Stimulated activated CD8-positive, alpha-beta memory T cell treated with anti-CD3 and anti-CD28 coated beads, Interleukin-4, amount 100 ng/mL, for 24 hours (primary cell): ENCODE data around the gene TMEM129.
"Not testable (repeated sequence)": the region's sequence is repeated elsewhere in the genome, so short reads cannot be mapped to it uniquely, and the experiment has no call there.

Source experiments
- DNase-seq: peaks from one replicate; pipeline ENCODE4 v3.0.0-alpha.2; 2020; ENCODE audit warnings: low read depth

Gene TMEM129

DNA sequence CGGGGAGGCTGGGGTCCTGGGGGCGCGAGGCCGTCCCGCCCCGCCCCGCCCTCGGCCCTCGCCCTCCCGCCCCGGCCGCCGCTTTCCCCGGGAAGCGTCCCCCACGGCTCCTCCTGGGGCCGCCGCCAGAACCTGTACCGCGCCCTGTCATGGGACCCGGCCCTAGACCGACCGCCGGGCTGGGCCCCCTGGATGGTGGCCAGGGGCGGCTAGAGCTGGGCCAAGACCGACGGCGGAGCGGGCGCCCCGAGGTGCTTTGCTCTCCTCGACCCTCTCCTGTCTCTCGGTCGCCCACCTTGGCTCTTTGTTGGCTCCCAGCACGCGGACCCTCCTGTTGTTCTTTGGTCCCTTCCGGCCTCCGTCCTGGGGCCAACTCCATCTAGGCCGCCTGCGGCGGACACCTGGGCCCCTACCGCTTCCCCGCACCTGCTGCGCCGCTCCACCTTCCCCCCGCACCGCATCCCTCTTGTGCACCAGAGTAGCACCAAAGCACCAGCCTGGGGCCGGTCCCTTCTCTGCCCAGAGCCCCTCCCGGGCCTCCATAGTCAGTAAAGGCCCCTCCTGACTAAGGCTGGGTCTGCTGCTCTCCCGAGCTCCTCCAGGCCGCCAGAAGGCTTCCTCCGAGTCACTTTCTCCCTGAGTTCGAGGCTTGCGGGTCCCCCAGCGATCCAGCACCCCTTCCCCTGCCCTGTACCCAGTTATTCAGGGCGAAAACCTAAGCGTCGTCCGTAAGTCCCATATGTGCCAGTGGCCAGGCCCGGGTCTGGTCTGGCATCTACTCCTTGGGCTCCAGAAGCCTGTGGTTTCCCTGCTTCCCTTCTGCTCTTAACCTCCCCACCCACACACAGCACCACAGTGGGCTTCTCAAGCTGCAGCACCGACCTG, 785 bp upstream of the TMEM129 start:
- DNase-seq, result no peak

DNA sequence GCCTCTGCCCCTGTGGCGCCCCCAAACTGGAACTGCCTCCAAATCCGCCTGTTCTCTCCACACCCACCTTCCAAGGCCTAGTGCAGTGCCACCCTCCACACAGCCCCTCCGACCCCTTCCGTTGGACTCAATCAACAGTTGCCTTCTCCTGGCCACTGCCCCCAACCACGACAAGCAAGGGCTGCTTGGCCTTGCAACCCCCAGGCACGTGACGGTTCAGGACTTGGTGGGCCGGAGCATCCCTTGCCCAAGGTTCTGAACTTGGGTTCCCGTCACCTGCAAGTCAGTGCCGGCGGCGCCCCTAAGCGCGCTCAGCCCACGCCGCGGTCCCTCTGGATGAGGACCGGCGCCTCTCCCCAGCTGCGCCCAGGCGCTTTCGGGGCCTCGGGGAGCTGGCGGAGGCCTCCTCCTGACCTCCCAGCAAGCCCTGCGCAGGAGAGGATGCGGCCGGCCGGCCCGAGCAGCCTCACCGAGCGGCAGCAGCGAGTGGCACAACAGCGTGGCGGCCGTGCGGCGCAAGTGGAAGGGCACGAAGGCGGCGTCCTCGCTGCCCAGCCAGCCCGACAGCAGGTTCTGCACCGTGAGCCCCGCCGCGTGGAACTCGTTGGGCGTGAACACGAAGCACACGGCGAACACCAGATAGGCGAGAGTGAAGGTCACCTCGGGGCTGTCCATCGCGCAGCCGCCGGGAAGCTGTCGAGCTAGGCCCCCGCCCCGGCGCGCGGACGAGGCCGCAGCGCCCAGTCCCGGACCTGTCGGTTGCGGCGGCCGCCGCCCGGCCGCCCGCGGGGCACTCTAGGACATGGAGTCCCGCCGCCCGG, 750 bp downstream of the TMEM129 start:
- DNase-seq, result no peak

DNA sequence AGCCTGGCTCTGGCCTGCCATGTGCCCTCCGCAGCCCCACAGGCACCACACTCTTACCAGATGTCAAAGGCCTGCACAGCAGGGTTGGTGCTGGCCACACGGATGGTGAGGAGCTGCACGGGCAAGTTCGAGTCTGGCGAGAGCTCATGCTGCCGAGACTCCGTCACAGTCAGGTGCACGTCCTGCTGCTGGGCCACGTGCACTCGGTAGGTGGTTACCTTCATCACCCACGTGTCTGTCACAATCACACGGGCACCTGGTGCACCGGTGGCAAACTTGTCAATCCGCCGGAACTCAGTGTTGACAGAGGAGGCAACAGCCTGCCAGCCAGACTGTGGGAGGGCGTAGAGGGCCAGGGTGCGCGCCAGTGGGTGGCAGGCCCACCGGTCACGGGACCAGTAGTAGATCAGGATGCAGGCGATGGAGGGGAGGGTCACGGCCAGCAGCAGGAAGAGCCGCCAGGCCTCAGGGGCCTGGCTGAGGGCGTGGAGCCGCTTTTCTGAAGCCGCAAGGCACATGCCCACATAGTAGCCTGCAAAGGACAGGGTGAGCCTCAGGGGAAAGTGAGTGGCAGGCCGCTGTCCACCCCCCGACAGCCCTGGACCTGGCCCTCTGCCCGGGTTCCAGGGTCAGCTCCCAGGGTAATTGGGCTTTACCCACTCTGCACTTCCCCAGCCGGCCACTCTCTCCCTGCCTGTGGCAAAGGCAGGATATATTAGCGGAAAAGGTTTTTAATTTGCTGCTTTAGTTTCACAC, 2.9 kb downstream of the TMEM129 start:
- DNase-seq, result no peak

DNA sequence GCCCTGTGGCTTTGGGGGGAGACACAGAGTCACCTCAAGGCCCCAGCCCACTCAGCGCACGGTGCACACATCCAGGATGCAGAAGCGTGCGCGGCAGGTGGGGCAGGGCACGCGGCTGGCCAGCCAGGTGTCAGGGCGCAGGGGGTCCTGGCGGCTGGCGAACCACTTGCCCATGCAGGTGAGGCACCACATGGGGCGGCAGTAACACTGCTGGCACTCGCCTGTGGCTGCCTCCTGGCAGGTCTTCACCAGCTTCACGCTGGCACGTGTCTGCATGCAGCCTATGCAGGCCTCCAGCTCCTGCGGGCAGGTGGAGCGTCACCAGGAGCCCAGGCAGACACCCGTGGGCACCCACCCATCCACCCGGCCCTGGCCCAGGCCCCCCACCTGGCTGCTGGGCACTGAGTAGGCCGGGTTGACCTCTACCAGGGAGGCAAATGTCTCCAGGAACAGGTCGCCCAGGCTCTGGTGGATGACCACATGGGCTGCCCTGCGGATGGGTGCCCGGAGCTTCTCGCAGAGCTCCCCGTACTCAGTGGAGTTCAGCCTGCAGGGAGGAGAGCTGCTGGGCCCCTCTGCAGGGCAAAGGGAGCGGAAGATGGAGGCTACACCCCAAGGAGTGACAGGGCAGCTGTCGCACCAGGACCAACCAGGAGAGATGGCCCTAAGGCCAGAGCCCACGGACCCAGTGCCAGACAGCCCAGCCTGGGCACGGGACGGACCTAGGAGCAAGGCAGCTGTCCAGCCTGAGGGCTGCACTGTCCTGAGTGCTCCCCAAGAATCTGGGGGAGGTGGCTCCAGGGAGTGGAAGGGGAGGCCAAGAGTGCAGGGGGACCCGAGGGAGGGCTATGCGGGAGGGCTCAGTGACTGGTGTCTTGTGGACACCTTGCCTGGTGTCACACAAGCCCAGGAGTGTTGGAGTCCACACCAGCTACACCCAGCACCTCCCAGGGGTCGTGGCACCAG, 3.7 kb downstream of the TMEM129 start:
- no peak for DNase-seq

DNA sequence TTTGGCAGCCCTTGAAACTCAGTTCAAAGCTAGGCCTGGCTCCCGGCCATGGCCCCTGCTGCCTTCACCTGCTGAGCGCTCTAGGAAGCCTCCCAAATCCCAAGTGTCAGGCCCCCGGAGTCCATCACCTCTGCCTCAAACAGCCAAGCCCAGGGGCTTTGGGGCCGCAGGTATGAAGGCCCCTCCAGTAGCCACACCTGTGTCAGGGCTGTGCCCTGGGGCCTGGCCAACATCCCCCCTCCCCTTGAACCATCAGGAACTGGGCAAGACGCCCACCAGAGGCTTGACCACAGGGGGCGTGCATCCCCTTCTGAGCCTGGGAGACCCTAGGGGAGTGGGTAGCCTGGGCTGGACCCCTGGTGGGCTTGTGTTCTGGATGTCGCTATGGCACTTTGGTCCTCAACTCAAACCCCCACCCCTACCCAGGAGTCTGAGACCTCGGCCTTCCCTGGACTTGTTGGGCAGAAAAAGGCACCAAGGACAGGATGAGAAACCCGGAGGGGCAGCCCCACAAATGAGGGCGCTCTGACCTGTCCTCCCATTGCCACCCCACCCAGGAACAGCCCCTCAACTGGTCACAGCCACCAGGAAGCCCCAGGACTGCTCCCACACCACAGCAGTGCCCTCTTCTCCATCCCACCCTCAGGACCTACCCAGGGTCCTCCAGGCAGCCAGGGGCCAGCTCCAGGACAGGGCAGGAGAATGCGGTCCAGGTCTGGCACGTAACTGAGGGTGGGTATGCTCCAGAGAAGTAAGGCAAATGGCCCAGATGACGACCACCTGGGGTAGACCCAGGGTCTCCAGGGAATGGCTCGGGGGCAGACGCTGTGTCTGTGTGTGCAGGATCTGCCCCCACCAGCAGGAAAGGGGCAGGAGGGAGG, 4.8 kb downstream of the TMEM129 start:
- no peak for DNase-seq

DNA sequence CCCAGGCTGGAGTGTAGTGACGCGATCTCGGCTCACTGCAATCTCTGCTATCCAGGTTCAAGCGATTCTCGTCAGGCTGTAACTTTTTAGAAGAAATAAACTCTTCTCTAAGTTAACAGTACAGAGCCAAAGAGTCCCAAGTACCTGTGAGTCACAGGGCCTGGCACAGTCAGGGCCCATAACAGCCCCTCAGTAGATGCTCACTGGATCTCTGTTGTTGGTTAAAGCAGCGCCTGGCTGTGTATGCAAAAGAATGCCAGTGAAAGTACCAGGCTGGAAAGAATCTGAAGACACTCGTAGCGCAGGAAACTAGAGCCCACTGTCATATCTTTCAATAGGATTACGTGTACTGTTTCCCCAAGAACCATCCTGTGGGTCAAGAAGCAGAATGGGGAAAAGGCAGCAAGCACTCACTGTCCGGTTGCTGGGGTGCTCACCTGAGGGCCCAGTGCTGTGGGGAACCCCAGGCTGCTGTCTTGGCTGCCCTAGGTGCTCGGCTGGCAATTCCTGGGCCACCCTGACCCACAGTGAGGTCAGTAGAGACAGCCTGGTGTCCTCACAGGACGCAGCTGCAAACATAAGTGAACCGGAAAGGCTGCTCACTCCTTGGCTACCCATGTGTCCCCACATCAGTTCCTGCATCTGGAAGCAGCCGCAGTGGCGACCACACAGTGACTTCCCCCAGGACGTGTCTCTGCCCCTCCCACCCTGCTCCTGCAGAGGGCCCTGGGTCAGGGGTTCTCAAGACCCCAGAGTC, 5.9 kb downstream of the TMEM129 start:
- no peak for DNase-seq

DNA sequence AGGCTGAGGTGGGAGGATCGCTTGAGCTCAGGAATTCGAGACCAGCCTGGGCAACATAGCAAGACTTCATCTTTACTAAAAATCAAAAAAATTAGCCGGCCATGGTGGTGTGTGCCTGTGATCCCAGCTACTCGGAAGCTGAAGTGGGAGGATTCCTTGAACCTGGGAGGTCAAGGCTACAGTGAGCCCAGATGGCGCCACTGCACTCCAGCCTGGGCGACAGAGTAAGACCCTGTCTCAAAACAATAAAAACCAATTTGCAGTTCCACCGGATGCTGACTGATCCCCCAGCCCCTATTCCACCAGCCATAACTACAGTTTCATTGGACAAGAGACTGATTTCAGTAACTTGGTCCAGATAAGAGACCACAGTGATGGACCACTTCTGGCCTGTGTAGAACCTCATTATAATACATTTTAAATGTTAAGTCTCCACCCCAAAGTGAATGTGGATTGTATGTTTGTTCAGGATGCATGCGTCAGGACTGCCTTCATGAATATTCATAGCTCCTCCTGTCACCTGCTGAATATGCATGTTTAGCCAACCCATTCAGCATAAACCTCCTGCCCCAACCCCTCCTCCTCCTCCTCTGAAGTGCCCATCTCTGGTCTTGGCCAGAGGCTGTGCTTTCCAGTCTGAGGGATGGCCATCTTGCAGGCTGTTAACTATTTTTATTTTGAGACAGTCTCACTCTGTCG, 6.7 kb downstream of the TMEM129 start:
- no peak for DNase-seq

DNA sequence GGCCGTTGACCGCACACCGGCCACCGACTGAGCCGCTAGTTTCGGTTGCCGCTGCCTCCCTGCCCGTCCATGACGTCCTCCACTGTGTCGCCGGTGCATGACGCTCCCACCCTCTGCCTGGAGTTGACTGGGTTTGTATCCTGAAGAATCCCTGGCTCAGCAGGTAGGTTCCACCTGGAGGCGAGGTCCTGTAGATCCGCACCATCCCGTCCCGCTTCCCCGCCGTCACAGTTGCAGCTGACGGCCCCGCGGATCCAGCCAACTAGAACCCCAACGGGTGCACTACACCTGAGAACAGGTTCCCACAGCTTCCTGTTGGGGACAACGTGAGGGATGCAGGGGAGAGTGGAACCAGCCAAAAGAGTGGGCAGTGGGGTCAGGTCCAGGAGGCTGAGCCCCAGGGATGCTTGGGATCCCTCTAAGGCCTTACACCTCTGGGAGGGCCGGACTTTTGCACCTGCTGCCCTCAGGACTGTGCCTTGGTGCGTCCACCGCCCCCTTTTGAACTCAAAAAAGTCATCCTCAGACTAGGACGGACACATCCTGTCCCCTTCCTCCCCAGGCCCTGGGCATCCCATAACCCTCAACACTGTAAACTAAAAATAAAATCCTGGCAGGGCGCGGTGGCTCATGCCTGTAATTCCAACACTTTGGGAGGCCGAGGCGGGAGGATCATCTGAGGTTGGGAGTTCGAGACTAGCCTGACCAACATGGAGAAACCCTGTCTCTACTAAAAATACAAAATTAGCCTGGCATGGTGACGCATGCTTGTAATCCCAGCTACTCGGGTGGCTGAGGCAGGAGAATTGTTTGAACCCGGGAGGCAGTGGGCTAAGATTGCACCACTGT, 7.9 kb downstream of the TMEM129 start:
- DNase-seq, result no peak

DNA sequence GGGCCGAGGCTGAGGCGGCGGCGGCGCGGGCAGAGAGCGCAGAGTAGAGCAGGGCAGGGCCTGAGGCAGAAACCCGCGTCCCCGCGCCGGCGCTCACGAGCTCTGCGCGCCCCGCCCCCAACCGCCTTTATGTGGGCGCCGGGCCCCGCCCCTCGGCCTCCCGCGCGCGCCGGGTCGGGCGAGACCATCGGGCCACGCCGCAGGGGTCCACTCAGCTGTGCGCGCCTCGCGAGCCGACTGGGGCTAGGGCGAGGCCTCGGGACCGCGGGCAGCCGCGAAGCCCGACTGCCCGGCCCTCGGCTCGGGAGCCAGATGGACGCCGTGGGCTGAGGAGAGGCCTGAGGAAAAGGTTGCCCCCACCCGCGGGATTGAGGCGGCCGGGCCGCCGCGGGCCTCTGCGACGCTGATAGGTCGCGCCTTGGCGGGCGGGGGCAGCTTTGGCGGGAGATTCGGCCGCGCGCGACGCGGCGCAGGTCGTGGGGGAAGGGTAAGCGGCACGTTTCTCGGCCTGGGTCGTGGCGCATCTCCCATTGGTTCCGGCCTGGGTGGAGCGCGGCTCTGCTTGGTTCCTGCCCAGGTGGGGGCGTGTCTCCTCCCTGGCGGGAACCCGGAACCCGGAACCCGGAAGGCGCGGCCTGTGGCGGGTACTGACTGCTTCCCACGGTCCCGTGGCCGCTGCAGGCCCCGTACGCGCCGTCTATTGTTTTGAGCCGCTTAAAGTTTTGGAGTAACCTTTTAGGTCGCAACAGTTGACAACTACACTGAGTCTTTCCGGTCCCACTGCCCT, 8.7 kb downstream of the TMEM129 start, which contains the start of gene SLBP:
TSS of gene SLBP (minus strand) at position 104 of the 787 bp plus-strand sequence. CDS start 131 bp downstream, outside the sequence.
- peak; percentile 99 for DNase-seq

DNA sequence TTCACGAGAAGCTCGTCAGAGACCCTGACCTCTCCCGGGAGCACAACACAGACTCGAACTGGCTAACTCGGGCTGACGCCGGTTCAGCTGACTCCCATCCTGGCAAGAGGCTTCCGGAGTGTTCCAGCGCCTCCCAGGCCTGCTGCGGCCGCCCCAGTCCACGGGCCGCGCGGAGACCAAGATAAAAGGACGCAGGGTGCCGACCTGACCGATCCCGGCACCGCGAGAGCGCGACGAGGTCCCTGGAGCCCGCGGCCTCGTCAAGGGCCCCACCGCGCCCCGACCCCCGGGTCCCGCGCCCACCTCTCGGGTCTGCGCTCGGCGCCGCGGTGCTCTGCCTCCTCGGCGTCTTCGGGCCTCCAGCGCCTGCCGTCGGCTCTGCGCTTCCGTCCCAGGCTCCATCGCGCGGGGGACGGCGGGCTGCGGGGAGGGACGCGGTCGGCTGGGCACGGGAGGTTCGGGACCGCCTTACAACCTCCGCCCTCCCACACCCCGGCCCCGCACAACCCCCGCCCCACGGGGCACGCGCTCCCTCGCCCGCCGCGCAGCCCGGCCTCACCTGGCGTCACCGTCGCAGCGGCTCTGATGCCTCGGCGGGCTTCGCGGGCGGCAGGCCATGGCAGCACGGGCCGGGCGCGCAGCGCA, 9.4 kb downstream of the TMEM129 start:
- no peak for DNase-seq

DNA sequence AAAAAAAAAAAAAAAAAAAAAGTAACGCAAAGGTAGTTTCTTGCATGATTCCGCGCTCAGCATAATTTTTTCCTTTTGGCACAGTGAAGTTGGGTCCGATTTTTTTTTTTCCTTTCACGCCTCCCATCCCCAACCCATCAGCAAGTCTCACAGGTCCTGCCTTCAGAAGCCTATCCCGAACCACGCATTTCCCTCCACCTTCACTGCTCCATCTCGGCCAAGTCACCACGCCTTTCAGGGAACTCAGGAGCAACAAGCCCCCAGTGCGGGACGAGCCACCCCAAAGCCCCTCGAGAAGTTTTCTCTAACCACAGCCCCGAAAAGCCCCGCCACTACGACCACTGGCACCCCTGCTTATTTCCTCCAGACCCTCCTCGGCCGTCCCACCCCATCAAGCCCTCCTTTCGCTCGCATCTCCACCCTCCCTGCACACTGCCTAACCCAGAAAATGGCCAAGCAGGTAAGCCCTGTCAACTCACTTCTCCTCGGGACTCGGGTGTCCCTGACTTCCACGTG, 10.0 kb downstream of the TMEM129 start:
- DNase-seq, result no peak

DNA sequence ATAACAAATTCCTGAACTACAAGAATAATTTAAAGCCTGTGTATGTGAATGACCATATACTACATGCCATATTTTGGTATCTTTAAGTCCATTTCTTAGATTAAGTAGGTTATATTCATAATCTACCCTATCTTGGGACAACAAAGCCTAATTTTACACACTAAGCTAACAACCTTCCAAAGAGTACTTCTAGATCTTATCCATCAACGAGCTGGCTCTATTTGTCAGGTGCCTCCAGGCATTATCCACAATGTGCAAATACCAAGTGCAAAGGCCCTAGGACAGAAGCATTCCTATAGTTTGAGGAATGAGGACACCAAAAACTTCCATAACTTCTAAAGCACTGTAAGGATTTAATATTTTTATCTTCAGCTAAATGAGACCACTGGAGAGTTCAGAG, 12.5 kb downstream of the TMEM129 start:
- DNase-seq, result no peak

DNA sequence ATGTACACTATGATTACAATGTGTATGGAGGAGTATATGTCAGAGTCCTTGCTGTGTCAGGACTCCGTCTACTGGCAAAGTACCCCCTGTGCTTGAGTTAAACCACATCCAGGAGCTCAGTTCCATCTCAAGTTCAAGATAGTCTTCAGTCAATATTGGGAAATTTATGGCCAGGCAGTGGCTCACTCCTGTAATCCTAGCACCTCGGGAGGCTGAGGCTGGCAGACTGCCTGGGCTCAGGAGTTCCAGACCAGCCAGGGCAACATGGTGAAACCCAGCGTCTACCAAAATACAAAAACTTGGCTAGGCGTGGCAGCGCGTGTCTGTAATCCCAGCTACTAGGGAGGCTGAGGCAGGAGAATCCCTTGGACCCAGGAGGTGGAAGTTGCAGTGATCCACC, 14.8 kb downstream of the TMEM129 start:
- no peak for DNase-seq

DNA sequence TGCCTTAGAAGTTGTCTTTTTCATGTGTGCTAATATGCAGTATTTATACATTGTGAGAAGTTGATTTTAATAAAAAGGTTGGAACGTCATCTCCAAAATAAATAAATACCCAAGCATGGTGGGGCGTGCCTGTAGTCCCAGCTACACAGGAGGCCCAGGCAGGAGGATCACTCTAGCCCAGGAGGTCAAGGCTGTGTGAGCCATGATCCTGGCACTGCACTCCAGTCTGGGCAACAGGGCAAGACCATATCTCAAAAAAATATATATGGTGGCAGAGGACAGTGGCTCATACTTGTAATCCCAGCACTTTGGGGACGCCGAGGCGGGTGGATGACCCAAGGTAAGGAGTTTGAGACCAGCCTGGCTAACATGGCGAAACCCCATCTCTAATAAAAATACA, 15.4 kb downstream of the TMEM129 start:
- DNase-seq, result no peak

DNA sequence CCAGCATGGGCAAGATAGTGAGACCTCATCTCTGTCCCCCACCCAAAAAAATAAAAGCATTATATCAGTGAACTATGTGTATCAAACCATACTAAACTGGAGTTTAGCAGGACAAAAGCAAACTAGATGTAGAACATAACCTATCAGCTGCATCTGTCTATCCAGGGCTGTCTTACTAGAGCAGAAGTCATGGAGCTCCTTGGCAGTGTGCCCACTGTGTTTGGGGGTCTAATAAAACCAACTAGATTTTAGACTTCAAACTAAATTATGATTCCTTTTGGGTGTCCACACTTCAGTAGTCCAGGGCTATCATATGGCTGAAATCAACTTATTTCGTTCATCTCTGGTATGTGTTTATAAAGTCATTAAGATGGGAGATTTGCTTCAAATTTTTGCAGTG, 17.3 kb downstream of the TMEM129 start:
- no peak for DNase-seq

DNA sequence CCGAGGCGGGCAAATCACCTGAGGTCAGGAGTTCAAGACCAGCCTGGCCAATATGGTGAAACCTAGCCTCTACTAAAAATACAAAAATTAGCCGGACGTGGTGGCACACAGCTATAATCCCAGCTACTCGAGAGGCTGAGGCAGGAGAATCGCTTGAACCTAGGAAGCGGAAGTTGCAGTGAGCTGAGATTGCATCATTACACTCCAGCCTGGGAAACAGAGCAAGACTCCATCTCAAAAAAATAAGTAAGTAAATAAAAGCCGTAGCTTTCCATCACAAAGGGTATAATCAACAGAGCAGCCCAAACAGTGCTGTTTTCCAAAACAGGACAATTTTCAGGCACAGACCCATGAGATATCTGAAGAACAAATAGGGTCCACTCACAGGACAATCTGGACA, 19.5 kb downstream of the TMEM129 start:
- not testable (repeated sequence) for DNase-seq
